ENCODE measurements around the gene NMNAT2.
"Not testable (repeated sequence)": the region's sequence is repeated elsewhere in the genome, so short reads cannot be mapped to it uniquely, and the experiment has no call there.

The NMNAT2 gene

GRCh38 chr1:183275322-183275721 is 142.9 kb downstream of the NMNAT2 start:
- H3K9me3 ChIP-seq: no peaks in the 10 kb centered on the region
- no peaks in the 10 kb centered on the region for H3K27me3 ChIP-seq
- H3K4me1 ChIP-seq: peaks cover 33% of the 10 kb centered on the region
- TF ChIP-seq CTCF (IDR thresholded peaks at IDR 0.05; ENCODE audit: low read depth, low read length): no peak
- no peak for DNase-seq
- no peaks in the 10 kb centered on the region; the same call in none of the 2 replicates for H3K36me3 ChIP-seq
- no peak overlapping the region for H3K4me3 ChIP-seq (ENCODE audit: low read depth, low read length)

- no peaks in the 10 kb centered on the region; the same call in none of the 2 replicates for H3K36me3 ChIP-seq
- H3K4me3 ChIP-seq (ENCODE audit: low read depth, low read length): no peak overlapping the region
- no peaks in the 10 kb centered on the region for H3K9me3 ChIP-seq
- no peak for TF ChIP-seq CTCF (IDR thresholded peaks at IDR 0.05; ENCODE audit: low read depth, low read length)
- no peaks in the 10 kb centered on the region for H3K27me3 ChIP-seq
- no peak for DNase-seq
- peaks cover 36% of the 10 kb centered on the region for H3K4me1 ChIP-seq
Measured at GRCh38 chr1:183274836-183275235, 143.3 kb downstream of the NMNAT2 start.

GRCh38 chr1:183273984-183274383 is 144.2 kb downstream of the NMNAT2 start:
- H3K4me1 ChIP-seq: peaks cover 32% of the 10 kb centered on the region
- not testable (repeated sequence) for DNase-seq; H3K9me3 ChIP-seq; H3K27me3 ChIP-seq; H3K36me3 ChIP-seq; H3K4me3 ChIP-seq (ENCODE audit: low read depth, low read length)

- TF ChIP-seq CTCF (IDR thresholded peaks at IDR 0.05; ENCODE audit: low read depth, low read length): no peak
- DNase-seq: no peak
- Histone ChIP-seq H3K27me3 (no peaks in the 10 kb centered on the region), H3K36me3 (no peaks in the 10 kb centered on the region; the same call in none of the 2 replicates), H3K4me1 (peaks cover 25% of the 10 kb centered on the region), H3K4me3 (ENCODE audit: low read depth, low read length) (no peak overlapping the region), H3K9me3 (no peaks in the 10 kb centered on the region)
Measured at GRCh38 chr1:183273300-183273699, 144.9 kb downstream of the NMNAT2 start.

- DNase-seq: no peak
- Histone ChIP-seq H3K9me3 (no peaks in the 10 kb centered on the region), H3K27me3 (no peaks in the 10 kb centered on the region), H3K4me3 (ENCODE audit: low read depth, low read length) (no peak overlapping the region), H3K4me1 (peaks cover 27% of the 10 kb centered on the region), H3K36me3 (no peaks in the 10 kb centered on the region; the same call in none of the 2 replicates)
- TF ChIP-seq CTCF (IDR thresholded peaks at IDR 0.05; ENCODE audit: low read depth, low read length): no peak
Measured at GRCh38 chr1:183272390-183272848, 145.8 kb downstream of the NMNAT2 start.

GRCh38 chr1:183270541-183271141 is 147.5 kb downstream of the NMNAT2 start:
- Histone ChIP-seq H3K4me3 (ENCODE audit: low read depth, low read length) (no peak overlapping the region; the same call in 1 of the 2 replicates), H3K27me3 (no peaks in the 10 kb centered on the region), H3K9me3 (no peaks in the 10 kb centered on the region), H3K4me1 (peaks cover 17% of the 10 kb centered on the region), H3K36me3 (no peaks in the 10 kb centered on the region; the same call in 1 of the 2 replicates)
- TF ChIP-seq CTCF (IDR thresholded peaks at IDR 0.05; ENCODE audit: low read depth, low read length): no peak
- DNase-seq: peak; percentile 82
